GM19395 (cell line): ENCODE results near the gene MYLK.

Experiments used
- ATAC-seq: cut with Tn5 transposase; IDR thresholded peaks from one replicate; pipeline ENCODE4 v1.9.1; 2021; ENCODE audit warnings: mild to moderate bottlenecking, moderate library complexity; ENCODE audit not compliant: unreplicated experiment

Gene MYLK

DNA sequence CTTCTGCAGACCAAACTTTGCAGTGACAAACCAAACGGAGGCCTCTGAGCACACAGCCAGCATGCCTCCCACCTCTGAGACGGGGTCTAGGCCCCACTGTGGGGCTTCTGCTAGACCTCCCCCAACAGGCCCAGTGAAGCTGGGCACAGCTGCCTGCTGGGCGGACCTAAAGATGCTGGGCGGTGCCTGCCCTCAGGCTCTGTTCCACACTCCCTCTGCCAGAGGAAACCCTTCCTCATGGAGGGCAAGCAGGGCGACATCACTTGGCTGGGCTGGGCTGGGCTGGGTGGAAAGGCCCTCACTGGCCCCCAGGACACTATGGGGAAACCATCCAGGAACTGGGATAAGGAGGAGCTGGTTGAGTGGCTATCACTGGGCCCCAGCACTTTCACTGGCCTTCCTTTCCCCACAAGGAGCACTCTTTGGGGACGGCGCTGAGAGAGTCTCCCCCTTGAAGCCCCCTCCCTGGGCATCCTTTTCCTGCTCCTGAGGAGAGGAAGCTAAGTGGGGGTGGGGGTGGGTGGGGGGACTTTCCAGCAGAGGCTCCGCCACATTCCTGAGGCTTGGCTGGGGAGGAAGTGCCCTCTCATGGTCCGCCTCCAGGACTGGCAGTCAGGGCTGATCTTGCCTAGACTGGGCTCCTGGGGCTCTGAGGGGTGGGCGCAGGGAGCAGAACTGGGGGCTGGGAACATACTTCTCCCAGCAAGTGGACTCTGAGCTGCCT, 201.2 kb downstream of the MYLK start:
- ATAC-seq, result no peak

DNA sequence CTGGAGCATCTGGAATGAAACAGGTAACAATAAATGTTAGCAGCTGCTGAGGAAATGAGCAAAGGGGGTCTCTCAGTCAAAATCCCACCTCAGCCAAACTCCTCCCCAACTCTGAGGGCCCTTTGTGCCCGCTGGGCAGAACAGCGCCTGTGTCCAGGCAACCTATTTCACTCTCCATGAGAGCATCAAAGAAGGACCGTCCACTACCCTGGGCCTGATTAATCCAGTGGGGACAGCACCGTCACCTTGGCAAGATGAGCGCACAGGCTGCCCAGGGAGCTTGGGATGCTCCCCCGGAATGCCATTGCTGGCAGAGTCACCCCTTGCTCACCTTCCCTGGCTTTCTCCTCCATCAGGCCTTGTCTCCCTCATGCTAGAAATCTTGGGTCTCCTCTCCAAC, 201.8 kb downstream of the MYLK start:
- no peak for ATAC-seq

DNA sequence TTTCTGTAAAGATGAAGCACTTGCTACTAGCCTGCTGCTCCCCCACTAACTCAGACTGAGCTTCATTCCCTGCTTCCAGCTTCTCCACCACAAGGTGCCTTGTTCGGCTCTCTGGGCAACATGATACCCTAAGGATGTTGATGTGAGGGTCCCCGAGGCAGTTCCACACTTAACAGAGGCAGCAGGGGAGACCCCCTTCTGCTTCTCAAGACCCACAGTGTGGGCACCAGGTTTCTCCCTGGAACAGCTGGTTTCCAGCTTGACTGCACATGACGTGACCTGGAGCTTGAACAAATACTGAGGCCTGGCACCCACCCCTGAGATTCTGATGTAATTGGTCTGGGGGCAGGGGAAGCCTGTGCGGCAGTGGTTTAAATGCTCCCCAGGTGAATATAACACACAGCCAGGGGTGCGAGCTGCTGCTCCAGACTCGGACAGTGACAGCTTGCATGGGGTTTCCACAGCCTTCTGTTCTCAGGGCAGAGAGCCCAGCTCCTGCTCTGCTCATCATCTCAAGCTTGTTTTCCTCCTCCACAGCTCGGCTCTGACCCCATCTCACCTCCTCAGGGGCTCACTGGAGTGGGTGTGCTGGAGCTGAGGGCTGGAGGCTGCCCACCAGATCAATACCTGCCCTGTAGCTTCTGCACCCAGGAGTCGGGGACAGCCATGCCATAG, 204.3 kb downstream of the MYLK start:
- no peak for ATAC-seq

DNA sequence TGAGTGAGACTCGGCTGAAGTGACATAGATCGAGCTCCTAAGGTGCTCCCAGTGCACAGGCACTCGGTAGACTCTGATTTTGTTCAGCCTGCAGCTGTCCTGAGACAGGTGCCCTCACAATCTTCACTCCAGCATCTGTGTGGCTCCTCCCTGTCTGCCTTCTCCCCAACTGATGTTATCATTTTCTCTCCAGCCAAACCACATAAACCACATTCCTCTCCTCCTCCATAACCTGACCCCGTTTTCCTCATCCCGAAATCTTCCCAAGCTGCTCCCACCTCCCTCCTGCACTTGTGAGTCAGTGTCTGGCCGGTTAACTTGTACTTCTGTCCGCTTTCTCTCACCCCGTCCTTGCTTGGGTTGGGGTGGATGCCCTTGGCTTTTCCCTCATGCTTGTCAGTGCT, 206.0 kb downstream of the MYLK start:
- no peak for ATAC-seq

DNA sequence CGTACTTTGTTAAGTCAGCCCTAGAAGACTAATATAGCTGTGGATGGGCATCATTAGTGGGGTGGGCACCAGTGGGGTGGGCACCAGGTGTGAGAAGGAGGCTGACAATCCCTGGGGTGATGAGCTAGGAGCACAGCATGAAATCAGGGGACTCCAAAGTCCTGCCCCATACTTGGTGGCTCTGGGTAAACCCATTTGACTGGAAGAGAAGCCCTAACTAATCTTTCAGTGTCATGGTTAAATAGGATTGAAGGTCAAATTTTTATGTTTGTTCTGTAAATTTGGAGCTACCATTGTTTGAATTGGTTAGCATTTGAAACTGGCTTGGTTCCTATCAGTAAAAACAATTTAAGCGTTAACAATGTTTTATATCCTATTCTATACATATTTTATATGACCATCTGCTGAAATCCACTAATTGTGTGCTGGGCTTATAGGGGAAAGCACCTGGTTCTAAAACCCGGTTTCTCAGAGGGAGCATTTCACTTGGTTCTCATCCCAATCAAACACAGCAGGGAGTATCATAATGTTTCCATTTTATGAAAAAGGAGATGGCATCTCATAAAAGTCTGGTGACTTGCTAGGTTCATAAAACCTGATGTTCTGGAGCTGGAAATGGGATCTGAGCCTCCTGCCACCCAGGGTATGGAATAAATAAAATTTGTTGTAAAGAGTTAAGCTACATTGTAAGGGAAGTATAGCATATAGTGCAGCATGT, 211.5 kb downstream of the MYLK start:
- ATAC-seq, result no peak

DNA sequence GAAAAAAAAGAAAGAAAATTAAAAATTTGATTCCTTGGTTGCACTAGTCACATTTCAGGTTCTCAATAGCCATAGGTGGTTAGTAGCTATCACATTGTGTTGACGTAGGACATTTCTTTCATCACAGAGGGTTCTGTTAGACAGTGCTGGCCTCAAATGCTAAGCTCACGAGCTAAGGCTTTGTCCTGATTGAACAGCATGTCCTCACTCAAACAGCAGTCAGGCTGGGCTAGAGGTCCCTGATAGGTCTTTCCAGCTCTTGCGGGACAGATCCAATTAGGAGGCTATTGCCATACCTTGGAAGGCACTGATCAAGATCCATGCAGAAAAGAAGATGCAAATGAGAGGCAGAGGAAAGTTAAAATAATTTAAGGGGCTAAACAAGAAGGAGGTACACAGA, 213.4 kb downstream of the MYLK start:
- ATAC-seq, result no peak

DNA sequence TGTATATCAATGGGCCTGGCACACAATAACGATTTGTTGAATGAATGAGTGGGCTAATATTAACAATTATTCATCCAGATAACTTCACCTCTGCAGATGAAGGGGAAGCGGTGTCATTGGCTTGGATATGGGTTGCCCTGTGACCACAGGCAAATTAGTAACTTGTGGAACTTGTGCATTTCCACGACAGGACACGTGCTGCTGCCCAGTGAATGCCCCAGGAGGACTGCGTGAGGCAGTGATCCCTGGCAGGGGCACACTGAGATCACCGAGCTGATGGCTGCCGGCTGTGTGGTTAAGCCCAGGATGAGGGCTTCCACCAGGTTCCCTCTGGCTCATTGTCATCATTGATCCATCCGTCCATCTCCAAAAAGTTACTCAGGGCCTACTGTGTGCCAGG, 215.2 kb downstream of the MYLK start:
- no peak for ATAC-seq

DNA sequence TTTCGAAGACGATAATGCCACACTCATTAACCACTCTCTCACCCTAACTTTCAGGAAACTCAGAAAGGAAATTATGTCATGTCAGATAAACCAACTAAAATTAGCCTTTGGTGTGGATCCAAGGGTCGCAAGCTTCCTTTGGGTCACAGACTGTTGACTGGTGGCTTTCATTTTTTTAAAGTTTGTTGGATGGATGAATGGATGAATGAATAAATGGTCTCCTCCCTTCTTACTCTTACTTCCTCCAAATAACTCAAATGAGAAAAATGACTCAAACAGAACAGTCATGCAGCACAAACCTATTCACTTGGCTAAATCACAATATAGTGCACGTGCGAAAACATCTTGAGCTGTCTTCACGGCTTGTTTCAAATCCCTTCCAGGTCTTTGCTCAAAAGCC, 216.3 kb downstream of the MYLK start:
- ATAC-seq, result no peak

DNA sequence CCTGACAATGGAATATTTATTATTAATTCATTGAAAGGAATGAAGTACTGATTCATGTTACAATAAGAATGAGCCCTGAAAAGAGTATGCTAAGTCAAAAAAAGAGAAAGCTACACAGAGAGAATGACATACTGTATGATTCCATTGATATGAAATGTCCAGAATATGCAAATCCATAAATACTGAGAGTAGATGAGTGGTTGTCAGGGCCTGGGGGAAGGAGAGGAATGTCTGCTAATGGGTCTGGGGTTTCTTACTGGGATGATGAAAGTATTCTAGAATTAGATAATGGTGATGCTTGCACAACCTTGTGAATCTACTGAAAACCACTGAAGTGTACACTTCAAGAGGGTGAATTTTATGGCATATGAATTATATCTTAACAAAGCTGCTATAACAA, 219.4 kb downstream of the MYLK start:
- no peak for ATAC-seq

DNA sequence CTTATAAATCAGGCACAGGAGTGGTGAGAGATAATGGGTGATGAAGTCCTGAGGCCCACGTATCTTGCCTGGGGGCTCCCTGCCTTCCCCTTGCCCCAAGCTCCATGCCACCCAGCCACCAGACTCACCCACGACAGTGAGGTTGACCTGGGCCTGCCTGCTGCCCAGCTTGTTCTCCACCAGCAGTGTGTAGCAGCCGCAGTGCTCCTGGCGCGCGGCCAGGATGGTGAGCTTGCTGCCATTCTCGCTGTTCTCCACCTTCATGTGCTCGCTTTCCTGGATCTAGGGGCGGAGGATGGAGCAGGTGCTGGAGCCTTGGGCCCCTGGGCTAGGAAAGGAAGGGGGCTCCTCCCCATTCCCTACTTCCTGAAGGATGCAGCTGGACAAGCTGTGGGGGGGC, 220.2 kb downstream of the MYLK start:
- ATAC-seq, result no peak

DNA sequence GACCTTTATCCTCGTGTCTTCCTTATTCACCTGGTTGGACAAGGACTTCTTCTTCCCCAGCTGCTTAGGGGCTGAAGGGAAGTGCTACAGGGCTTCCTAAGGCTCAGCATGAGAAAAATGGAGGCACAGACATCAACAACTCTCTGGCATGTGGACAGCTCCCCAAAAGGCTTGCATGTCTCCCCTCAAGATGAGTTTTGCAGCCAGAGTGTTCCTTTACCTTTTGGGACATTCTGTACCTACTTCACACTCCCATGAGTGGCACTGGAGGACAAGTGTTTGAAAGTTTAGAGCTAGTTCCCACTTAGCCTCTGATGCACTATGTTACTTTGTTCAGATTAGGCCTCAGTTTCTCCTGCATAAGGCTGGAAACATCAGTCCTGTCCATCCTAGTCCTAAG, 222.2 kb downstream of the MYLK start:
- ATAC-seq, result no peak

DNA sequence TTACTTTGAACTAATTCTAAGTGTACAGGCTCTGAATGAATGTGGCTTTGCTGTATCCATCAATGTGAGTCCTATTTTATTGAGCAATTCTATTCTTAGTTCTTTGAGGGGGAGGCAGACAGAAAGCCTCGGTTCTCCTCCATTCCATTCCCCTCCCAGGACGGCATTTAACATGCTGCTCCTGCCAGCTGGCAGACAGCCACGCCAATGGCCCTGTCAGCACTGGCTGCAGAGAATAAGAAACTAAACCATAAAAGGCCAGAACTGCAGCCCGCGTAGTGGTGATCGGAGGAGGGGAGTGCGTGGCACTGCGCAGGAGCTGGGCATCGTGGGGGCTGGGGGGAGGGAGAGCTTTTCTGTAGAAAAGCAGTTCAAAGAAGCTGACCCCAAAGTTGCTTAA, 223.2 kb downstream of the MYLK start:
- ATAC-seq, result no peak

DNA sequence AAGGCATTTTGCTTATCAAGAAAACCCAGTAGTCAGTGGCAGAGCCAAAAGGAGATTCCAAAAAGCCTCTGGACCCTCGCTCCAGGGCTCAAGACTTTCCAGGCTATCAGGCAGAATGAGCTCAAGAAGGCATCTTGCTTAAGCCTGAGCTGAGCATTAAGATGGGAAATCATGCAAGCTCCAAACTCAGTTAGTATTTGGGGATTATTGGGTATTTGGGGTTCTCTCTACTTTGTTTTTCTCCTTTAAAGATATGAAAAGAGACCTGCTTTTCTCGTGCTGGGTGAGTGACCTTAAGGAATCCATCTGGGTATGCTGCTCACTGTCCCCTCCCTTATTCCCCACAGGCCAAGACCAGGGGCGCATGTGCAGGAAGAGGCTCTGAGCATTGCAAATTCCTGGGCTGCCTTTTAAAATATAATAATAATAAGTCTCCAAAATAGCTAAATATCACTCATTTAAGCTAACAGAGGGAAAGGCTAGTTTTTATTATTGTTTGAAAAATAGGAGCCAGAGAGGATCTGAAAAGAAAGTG, 223.9 kb downstream of the MYLK start:
- no peak for ATAC-seq

DNA sequence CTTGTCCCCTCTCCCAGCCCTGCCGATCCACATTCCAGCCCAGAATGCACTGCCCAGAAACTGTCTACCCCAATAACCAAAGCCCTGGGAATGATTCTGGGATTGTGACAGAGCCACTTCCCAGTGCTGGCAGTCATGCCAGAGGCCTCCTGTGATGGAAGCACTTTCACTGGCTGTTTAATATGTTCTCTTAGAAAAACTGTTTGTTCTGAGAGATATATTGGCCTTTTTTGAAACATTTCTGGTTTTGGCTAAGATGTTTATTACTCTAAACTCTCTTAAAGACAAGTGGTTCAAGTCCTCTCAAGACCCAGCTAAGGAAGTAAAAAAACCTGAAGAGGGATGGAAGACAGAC, 225.3 kb downstream of the MYLK start:
- ATAC-seq, result no peak

DNA sequence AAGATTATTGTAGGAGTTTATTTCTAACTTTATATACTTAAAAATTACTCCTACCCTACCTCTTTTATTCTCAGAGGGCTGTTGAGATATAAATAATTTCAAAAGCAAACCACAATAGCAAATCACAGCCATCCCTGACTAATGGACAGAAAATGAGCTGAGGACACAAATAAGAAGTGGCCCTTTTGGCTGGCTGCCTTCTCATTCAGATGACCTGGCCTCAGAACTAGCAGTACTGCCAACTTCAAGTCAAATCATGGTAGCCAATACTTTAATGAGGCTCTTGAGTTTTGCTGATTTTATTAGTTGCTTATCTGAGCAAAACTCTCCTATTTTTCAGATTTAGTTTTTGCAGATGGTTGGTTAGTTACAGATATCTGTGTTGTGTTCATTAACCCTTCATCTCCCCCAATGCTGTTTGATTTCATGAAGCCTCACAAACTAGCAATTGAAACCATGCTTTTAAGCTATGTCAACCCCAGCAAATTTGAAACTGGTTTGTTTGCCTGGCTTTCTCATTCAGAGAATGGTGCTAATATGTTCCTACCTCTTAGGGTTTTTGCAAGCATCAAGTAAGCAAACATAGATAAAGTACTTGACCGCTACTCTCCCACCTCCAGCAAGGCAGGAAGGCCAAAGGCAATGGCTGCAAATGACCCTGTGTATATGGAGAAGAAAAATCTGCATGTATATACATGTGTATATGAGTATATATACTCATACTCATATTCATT, 225.8 kb downstream of the MYLK start:
- no peak for ATAC-seq

DNA sequence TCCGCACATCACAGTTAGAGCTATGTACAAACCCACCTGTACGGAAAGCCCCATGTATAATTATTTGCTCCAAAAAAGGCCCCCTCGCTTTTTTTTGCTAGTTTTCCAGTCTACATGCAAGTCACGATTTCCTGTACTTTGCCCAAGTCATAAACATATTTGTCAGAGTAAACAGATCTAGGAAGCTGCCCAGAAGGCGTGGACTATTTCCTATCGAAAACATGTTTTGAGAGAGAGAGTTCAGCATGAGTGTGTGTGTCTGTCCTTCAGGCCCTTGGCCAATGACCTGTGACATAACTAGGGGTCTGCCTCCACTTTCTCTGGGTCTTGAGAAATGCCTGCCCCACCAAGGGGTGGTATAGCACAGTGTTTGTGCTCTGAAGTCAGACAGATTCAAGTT, 226.6 kb downstream of the MYLK start:
- no peak for ATAC-seq

DNA sequence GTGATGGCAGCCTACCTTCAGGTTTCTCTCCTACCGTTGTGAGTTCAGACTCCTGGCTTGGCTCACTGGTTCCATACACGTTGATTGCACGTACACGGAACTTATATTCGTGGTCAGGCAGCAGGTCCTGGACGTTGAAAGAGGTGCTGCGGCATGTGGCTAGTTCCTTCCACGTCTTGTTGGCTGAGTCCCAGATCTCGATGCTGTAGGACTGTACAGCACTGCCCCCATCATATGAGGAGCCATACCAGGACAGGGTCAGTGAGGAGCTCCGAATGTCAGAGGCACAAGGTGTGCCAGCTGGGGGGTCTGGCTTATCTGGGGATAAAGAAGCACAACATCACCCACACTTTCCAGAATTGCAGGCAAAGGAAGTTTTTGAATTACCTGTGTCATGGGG, 227.0 kb downstream of the MYLK start:
- no peak for ATAC-seq

DNA sequence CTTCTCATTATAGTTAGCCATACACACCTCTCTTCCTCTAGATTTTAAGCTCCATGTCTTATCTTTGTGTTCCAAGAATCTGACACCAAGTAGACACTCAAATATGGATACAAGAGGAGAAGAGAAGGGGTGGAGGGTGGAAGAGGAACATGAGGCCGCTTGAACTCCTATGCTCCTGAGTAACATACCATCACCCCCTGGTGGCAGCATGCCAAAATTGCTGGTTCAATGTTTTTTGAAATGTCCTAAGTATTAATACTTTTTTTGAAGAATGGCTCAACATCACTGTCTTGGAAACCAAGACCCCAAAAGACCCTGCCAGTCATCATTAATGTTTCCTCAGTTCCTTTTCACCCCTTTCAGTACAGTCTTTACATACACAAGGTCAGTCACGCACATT, 227.4 kb downstream of the MYLK start:
- no peak for ATAC-seq

DNA sequence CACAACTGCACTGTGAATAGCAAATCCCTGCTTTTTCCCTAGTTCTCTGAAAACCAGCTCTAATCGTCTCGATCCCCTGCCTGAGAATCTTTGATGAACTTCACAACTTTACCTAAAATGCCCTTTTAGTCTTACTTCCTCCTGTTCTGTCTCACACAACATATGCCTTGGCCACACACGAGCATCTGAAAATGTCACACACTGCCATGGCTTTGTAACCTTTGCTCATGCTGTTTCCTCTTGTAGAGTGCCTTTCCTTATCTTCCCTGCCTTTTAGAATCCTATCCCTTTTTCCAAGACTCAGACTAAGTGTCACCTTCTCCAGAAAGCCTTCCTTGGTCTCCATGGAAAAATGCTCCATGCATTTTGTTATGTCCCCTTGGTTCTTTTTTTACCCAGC, 227.9 kb downstream of the MYLK start:
- no peak for ATAC-seq

DNA sequence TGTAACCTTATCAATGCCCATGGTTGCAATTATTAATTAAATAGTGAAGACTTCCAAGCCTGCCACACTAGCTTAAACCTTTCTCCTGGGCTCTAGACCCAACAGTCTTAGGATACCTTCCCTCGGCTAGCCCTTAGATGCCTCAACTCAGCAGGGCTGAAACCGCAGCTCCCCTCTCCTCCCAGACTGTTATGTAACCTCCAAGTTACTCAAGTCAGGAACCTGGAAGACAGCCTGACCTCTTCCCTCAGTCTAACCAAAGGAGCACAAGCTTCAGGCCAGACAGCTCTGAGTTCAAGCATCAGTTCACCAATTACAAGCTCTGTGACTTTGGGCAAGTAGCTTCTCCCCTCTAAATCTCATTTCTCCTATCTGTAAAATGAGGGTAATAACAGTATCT, 228.7 kb downstream of the MYLK start:
- ATAC-seq, result no peak

DNA sequence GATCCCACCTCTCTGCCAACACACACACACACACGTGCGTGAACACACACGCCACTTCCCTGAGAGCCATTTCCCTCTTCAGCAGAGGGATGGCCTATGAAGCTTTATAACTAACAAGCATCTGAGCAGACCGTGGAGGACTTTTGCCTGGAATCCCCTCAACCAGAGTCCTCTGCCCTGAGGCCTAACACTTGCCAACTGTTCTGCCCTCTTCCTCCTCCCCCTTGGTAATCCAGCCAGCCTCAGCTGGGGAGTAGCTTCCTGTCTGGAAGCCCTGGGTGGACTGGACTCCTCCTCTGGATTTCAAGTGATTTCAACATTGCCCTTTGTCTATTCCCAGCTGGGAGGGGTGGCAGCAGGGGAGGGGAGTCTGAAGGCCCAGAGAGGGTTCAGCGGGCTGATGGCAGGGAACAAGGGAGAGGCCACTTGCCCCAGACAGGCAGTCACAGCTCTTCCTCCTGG, 230.9 kb downstream of the MYLK start:
- no peak for ATAC-seq
